Measurements from ENCODE around the gene CUEDC1.

Gene CUEDC1

DNA sequence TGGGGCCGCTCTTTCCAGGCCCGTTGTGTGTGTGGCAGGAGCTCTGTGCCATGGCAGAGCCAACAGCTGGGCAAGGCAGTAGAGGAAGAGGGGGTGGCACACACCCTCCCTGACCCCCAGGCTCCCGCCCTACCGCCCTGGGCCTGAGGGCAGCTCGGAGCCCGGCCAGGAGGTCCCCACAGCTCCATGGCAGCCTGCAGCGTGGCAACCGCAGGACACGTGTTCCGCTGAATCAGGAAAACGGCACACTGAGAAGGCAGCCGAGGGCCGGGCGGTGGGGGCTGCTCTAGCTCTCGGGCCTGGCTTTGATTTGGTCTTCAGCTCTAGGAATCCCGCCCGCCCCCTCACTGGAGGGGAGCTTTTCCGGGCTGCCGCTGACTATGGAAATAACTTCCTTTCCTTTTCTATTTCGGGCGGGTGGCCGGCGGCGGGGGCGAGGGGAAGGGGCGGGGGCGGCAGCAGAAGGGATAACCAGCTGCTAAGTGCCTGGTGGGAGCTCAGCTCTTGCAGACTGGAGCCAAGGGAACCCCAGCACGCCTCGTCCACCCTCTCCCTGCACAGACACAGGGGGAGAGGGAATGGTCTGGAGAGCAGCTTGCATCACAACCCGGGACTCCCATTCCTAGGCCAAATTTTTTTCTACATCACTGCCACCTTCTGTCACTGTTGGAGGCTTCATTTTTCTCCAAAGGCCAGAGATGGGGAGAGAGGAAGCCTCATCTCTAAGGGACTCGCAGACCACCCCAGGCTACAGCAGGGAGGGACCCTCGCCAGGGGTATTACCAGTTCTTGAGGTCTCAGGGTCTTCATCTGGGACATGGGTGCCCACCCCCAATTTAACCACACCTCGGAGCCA lies 80.5 kb downstream of the CUEDC1 start:
- peak; percentile 83 to 93 for DNase-seq

DNA sequence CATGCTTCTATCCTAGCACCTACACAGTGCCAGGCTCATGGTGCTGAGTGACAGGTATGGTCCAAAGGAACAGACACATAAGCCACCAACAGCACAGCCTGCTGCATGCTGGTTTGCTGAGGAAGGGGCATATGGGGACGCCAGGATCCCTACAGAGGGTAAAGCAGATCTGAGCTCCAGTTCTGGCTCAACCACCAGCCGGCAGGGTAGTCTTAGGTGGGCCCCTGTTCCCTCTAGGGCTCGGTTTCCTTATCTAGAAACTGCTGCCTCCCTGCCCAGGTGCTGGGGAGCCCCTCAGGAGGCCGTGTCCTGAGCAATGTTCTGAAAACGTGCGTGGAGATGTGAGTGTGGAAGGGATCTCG lies 81.2 kb downstream of the CUEDC1 start:
- DNase-seq: no peak

DNA sequence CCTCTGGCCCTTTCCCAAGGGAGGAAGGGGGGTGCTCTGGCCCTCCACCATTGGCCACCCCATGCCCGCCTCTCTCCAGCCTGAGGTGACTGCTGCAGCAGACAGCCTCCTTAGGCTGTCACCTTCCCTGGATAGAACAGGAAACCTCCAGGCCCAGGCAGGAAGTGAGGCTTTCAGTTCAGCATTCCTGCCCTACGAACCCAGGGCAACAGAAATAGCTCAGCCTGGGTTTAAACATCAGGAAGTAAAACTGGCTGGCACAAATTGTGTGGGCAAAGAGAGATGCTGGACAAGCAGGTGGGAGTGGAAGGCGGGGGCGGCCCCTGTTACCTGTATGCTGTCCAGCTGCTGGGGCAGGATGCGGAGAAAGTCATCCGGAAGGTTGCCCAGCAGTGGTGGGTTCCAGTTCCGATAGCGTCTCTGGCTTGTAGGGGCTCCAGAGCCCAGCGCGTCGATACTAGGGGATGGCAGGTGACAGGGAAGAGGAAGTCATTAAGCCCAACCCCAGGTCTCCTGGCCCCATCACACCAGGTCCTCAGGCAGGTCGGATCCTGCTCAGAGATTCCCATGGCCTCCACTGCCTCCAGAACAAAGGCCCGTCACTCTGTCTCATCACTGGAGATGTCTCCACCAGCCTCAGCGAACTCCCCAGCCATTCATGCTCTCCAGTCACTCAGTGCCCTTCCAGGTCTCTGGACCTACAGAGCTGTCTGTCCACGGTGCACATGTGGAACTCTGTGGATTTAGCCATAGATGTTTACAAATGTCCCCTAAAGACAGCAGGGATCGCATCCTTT lies 81.8 kb downstream of the CUEDC1 start:
- no peak for DNase-seq

DNA sequence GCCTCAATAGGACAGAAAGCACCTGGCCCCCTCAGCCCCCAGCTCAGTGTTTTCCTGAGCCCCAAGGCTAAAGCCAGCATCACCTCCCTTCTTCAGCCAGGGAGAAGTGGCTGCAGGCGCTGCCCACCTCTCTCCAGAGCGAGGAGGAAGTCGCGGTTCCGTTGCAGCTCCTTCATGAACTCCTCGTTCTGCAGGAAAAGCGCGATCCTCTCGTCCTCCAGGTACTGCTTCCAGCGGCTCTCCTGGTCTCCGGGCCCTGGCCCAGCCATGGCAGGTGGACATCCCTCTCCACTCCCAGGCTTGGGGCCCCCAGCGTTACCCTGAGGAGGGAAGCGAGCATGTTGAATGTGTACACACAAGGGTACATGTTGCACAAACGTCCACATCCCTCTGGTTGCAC lies 82.7 kb downstream of the CUEDC1 start:
- DNase-seq: no peak

DNA sequence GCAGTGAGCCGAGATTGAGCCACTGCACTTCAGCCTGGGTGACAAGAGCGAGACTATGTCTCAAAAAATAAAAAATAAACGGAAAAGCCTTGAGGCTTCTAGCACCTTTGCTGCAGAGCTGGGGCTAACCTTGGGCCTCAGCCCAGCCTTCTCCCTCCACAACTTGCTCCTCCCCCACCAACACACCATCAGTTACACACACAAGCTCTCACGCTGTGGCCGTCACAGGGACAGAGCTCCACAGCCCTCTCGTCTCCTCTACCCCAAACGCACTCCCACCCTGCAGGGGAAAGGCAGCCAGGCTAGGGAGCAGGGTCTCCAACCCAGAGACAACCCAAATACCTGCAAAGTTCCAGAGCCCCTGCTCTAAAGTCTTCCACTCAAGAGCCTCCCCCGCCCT lies 83.3 kb downstream of the CUEDC1 start:
- DNase-seq: no peak

DNA sequence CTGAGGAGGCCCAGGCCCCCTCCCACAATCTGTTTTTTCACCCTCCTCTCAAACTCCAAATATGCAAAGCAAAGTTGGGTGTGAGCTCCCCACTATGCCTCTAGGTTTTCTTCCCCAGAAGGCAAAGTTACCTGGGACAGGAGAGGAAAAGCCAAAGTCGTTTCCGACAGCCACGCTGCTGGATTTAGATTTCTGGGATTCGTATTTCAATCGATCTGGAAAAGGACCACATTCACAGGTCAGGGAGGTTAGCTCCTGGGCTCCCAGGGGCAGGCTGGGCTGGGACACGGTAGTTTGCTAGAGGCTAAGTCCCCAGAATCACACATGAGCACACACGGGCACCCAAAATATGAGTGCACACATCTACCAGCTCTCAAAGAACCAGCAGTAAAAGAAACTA lies 84.1 kb downstream of the CUEDC1 start:
- no peak for DNase-seq

DNA sequence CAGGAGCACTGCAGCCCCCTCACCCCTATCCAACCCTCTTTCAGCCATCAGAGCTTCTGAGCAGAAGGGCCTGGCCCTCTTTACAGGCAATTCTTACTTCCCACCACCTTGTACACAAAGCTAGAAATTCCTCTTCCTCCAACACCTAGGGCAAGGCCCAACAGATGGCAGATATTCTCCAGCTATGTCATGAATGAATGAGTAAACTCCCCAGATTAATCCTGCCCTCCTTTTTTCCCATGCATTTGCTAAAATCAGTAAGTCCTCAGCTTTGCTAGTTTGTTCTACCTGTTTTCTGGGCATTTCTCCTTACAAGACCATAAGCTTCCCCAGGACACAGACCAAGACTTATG lies 85.0 kb downstream of the CUEDC1 start:
- no peak for DNase-seq

DNA sequence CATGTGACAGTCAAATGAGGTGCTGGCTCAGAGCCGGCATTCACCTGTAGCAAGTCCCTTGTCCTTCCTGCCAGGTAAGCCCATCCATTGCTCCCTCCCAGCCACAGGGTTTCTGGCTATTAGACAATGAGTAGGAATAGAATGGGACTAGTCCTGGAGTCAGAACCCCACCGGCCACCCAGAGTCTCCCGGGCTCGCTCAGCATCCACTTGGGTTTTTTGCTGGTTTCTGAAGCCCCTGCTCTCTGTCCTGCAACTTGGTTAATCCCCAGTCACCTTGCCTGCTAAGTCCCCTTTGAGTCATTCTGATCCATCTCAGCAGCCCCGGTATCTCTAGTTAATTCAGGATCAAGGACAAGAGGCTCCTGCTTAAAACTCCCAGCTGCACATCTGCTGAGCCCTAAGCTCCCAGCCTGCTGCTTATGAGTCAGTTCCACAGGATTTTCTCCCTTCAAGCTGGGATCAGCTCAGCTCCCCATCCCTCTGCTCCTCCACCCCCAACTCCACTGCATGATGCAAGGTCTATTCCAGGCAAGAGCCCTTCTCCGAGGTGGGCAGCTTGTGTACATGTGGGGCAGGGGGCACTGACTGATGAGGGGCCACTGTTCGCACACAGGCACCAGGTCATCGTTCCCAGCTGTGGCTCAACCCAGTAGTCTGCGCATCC lies 85.5 kb downstream of the CUEDC1 start:
- DNase-seq: no peak

DNA sequence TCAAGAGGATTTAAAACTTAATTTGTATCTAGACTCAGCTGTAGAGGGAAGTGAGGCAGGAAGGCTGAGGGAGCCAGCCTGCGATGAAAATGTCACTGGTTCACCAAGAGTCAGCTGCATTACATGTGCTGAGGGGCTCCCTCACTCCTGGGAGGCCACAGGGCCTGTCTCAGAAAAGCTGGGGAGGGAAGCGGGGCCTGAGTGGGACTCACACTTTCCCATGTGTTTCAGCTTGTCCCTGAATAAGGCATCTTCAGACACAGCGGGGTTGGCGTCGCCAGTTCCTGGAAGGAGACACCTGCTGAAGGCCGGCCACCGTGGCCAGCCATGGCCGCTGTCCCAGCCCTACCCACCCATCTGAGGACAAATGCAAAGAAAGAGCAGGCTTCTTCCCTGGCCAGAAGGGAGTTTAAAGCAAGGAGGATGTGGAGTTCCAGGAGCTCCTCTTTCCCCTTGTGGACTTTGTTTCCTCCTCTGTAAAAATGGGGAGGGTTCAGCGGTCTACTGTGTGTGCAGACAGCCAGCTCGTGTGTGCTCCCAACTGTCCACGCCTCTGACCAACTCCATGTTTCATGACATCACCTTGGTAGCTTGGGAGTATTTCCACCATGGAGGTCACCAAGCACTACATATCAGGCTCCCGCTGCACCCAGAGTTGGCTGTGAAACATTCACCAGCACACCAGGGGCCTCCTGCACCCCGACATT lies 86.1 kb downstream of the CUEDC1 start:
- DNase-seq: no peak

DNA sequence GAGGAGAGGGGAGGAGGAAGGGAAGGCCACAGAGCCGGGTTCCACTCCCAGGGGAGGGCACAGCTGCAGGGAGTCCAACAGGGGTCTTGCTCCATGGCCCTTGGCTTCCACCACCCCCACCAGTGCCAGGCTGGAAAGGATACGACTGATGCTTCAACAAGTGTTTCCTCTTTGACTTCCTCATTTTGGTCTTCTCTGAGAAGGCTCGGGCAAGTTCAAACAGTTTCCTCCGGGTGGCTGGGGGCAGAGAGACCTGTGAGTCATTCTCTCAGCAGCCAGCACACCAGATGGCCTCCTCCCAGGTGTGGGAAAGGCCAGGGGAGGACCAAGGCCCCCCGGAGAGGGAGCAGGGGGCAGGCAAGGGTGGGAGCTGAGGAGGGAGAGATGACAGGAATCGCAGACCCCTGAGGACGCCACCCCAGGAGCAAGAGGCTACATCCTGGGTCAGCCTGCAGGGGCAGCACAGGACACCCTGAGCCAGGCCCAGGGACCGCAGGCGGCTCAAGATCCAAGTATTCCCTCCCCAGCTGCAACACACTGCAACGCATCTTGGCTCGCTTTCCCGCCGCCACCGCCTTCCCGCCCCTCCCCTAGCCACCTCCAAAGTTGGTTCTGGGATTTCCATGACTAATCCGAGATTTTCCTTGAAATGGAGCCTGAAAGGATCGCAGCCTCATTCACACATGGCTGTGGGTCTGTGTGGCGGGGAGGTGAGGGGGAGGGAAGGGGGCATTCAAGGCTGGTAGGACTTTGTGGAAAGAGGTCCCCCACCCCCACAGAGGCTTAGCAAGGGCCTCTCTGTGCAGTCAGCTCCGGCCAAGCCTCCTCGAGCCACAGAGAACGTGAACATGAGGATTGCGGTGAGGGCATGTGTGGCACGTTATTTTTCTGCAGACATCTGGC lies 87.0 kb downstream of the CUEDC1 start:
- DNase-seq: peak; percentile 70 to 77

DNA sequence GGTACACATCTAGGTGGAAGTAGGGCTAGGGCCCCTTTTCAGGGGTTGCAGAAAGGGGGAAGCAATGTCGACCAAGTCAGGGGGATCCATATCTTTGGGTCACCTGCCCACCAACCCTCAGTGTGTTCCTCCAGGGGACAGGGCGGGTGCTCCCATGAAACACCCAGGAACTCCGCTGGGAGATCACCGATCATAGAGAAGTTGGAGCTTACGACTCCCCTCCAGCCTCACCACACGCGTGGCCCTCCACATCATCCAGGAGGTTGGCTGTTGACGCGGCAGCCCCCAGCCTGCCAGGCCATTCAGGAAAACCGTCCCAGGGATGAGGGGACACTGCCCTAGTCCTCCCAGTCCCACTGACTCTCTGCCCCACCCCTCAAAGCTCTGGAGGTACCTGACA lies 88.1 kb downstream of the CUEDC1 start:
- DNase-seq: no peak

DNA sequence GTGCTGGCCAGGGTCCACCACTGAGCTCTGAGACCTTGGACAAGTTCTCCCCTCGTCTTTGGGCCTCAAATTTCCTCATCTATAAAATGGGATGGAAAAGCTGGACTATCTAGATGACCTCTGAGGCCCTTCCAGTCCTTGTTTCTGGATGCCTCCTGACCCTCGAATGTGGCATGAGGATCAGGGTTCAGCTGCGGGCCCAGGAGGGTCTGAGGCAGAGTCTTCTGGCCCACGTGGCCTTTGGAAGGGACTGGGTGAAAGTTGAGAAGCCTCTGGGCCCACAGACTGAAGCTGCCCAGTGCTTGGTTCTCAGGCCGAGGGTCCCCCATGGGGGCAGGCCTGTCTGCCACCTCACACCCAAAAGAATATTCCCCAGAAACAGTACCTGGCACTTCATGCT lies 88.5 kb downstream of the CUEDC1 start:
- no peak for DNase-seq

DNA sequence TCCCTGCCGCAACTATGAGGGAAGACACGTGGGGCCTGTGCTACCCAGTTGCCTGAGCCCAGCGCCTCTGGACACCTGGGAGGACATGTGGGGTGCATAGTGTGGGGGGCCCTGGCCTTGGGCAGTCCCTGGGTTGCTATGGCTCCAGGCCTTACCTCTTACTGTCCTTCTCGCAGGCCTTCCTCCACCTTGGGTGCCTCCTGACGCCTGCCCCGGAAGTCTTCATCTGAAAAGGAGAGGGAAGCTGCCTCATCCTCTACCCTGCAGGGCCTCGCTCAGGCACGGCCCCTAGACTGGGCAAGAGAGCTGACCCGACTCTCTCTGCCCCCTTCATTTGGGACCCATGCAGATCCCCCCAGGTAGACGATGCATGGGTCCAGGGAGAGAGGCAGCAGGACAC lies 88.9 kb downstream of the CUEDC1 start:
- no peak for DNase-seq

DNA sequence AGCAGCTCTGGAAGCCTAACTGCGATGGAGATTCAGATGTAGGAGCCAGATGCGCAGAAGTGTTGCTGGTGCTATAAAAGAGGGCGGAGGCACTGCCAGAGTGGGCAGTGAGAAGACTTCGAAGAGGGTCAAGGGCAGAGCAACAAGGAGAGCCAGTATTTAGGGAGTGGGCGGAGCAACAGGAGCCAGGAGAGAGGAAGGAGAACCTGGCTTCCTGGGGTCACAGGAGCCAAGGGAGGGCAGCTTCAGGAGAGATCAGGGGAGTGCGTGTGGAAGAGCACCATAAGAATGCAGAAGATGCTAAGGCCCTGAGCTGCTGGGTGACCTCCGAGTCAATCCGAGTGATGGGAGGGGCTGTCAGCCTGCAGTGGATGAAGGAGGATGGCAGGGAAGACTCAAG lies 90.9 kb downstream of the CUEDC1 start:
- DNase-seq: no peak

DNA sequence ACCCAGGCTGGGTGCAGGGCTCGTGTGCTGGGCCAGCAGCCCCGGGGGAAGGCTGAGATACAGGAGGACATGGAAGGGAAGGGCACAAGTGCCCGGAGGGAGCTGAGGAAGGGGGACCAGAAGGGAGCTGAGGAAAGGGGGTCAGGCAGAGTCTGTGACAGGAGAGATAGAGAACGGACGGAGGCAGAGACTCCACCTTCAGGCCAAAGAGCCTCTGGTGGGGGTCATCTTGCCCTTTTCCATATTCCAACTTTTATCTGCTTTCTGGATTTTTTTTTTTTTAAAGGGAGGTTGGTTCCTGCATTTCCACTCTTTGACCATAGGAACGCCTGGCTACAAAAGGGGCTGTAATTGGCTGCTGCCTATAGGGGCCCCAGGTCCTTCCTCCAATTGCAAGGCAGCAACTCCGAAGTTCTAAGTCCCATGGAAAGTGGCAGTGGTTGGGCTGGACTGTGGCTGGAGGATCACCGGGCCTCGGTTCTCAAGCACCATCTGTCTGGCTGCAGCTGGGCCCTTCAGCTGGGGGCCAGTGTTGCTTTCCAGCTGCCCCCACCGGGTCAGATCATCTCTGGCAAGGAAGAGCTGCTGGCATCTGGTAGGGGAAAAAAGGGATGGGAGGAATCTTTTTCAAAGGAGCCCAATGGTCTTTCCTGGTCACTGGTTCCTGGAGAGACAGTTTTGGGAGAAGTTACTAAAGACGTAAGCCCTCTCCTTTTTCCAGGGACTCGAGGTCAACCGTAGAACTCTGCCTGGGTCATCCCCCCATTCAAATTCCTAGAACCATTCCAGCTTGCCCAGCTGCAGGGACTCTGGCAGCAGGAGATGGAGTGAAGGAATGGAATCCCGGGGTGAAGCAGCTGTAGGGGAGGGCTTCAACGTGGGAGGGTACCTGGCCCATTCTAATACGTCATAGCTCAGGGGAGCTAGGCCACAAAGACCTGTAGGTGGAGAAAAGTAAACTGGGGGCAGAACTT lies 92.2 kb downstream of the CUEDC1 start:
- DNase-seq: no peak

DNA sequence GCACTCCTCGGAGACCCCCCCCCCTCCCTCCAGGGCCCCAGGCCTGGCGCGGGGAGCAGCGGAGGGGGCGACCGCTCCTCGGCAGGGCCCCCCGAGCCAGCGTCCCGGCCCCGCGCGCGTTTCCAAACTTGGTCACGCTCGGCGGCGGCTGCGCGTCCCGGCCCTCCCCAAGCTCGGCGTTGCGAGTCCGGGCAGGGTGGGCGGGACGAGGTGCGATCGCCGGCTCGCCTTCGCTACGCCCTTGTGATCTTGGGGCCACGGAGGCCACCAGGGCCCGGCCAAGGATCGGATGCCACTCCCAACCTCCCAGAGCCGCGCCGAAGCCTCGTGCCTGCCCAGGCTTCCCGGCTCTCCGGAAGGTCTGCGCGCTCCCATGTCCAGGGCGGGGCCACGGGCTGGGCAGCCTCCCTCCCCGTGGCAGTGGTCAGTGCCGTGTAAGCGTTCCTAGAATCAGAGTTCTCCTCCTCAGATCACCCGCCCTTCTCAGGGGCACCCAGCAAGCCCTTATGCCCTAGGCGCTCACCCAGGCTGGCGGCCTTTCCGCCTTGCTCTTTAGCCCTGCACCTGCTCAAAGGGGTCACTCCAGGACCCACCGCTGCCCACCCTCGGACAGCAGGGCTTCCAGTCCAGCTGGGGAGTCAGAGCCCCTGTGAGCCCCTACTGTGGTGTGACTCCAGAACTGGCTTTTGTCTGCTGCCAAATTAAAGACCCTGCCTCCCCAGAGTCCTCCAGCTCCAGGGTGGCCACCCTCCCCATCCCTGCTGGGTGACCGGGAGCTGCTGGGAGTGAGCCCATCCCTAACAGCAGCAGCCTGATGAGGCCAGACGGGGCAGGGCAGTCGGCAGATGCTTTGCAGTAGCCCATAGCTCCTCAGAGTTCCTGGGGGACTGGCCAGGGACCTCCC lies 93.2 kb downstream of the CUEDC1 start:
- DNase-seq: no peak

DNA sequence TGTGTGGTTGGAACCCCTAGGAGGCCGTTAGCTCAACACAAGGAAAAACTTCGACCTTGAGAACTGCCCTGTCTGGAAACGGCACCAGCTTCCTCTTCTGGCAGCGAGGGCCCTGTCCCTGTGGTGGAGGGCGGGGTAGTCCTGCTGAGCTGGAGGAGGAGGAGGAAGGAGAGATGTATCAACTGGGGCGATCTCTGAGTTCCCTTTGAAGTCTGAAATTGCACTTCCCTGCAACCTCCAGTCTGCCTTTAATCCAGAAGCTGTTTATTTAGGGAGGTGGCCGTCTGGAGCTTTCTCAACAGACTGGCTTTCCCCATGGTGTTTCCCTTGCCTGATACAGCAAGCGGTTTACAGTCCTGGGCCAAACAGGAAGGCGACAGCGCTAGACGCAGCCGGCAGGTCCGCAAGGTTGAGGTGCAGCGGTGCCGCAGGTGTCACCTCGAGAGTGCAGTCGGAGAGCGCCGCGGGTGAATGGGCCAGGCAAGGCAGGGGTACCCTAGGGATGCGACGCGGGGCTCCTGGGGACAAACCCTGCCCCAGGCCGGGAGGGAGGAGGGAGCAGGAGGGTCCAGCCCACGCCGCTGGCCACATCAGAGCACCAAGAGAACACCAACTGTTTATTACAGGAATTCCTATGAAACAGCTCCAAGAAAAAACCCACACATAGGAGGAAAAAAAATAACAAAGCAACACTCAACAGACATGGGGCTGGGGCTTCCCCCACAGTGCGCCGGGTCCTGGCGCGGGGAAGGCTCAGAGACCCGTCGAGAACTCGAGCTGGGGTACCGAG lies 94.0 kb downstream of the CUEDC1 start:
- DNase-seq: no peak

DNA sequence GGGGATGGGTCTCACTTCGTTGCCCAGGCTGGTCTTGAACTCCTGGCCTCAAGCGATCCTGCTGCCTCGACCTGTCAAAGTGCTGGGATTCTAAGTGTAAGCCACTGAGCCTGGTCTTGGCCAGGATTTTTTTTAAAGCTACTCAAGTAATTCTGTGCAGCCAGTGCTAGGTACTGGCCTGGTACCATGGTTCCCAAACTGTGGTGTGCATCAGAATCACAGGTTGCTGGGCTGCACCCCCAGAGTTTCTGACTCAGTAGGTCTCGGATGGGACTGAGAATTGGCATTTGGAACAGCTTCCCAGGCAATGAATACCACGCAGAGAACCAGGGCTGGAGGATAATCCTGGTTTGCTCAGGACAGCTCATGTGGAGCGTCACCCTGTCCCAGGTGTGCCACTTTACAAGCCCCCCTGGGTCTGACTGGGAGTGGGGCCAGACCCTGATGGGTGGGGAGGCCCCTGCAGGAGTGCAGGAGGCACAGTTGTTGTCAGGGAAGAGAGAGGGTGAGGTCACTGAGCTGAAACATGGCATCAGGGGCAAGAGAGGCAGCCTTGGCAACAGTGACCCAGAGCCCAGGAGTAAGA lies 94.7 kb downstream of the CUEDC1 start:
- DNase-seq: no peak

Data from NCI-H446 (cell line).